ENCODE data around the gene TNFRSF9.

- TF ChIP-seq CTCF (IDR thresholded peaks at IDR 0.05) (no peak), EP300 (IDR thresholded peaks at IDR 0.05) (no peak), POLR2A (IDR thresholded peaks at IDR 0.05; ENCODE audit: low read depth) (no peak), POLR2AphosphoS5 (IDR thresholded peaks at IDR 0.05) (no peak)
These were observed 9.2 kb downstream of the TNFRSF9 start for GRCh38 chr1:7931446-7931812.
